Left lobe of liver (tissue), 2 donors: ENCODE data around the gene TUBA3E. TPM values are rescaled to one million over a fixed set of nuclear protein-coding genes. Genes with fewer than 3 reads are reported as not detected.
"Not testable (repeated sequence)": the region's sequence is repeated elsewhere in the genome, so short reads cannot be mapped to it uniquely, and the experiment has no call there.

ENCODE experiments used
- ATAC-seq: fragments of 200-7000 bp; cut with Tn5 transposase; one replicate; pipeline ENCODE4 v1.9.1; 2020; ENCODE audit warnings: mild to moderate bottlenecking, moderate library complexity
- DNase-seq: peaks from one replicate; pipeline ENCODE4 v3.0.0-alpha.2; 2020; ENCODE audit warnings: low spot score
- total RNA-seq: library from RNA; stranded (reverse); gene quantifications from one replicate; pipeline ENCODE4 v1.2.1, GENCODE V29; 2021
- donor health status: DM: no; HTN: no; CAD: no; lungs with moderate emphysema.
- donor health status: DM: no; HTN: yes; CAD: no.

Gene TUBA3E
- total RNA-seq, 1 donor from 2014 or later, result not detected

DNA sequence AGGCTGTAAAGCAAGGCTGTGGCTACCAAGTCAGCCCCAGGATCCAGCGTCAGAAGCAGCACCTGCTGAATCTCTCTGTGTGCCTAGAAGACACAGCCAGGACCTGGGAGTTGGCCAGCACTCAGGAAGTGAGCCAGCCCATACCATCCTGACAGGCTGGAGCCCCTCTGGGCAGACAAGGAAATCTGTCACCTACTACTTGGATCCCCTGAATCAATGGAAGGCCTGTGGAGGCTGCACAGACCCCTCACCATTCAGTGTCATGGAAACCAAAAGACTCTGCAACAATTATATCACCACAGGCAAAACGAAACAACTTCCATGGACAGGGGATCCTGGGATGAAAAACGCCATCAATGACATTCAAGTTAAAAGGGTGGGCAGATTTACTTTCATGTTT lies 31.6 kb downstream of the TUBA3E start:
- not testable (repeated sequence) for ATAC-seq, DNase-seq

DNA sequence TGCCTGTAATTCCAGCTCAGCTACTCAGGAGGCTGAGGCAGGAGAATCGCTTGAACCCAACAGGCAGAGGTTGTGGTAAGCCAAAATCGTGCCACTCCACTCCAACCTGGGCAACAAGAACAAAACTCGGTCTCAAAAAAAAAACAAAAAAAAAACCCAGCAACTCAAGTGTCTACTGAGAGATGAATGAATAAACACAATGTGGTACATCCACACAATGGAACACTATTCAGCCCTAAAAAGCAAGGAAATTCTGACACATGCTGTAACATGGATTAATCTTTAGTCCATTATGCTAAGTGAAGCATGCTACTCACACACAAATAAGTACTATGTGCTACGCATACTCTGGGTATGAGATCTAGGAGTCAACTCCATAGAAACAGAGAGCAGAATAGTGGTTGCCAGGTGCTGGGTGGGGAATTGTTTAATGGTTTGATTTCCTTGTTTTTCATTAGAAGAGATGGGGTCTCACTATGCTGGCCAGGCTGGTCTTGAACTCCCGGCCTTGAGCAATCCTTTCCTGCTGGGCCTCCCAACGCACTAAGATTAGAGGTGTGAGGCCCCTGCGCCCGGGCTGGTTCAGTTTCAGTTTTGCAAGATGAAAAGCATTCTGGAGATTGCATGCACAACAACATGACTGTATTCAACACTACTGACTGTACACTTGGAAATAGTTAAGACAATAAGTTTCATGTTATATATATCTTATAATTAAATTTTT lies 32.8 kb downstream of the TUBA3E start:
- ATAC-seq (no peak), DNase-seq (no peak)

DNA sequence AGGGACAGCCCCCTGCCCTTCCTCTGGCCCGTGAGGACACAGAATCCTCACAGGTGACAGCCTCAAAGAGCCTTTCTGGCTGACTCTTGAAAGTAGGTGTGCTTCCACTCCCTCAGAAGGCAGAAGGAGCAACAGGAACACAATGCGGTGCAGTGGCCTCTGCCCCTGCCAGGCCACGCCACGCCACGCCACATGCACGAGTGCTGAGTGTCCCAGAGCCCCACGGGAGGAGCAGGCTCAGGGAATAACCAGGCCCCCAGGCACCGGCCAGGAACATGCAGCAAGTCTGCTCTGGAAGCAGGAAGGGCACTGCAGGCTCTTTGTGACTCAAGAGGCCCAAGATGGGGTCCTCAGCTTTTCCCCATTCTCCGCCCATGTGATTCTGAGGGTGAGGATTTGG lies 35.3 kb downstream of the TUBA3E start:
- no peak for ATAC-seq
- DNase-seq, result no peak

DNA sequence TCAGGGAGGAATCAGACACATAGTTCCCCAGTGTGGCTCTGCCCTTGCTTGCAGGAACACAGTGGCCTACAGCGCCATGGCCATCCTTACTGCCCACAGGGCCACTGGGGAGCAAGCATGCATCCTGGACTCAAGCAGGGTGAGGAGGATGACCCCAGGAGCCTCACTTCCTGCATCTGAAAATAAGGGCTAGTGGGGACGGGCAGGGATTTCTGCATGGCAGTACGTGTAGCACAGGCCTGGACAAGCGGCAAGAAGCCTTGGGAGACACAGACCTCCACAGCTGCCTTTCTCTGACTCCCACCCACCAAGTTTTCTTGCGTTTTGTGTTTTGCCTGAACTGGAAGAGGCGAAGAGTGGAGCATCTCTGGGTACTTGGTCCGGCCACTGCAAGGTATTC lies 35.8 kb downstream of the TUBA3E start:
- ATAC-seq, DNase-seq: not testable (repeated sequence)

DNA sequence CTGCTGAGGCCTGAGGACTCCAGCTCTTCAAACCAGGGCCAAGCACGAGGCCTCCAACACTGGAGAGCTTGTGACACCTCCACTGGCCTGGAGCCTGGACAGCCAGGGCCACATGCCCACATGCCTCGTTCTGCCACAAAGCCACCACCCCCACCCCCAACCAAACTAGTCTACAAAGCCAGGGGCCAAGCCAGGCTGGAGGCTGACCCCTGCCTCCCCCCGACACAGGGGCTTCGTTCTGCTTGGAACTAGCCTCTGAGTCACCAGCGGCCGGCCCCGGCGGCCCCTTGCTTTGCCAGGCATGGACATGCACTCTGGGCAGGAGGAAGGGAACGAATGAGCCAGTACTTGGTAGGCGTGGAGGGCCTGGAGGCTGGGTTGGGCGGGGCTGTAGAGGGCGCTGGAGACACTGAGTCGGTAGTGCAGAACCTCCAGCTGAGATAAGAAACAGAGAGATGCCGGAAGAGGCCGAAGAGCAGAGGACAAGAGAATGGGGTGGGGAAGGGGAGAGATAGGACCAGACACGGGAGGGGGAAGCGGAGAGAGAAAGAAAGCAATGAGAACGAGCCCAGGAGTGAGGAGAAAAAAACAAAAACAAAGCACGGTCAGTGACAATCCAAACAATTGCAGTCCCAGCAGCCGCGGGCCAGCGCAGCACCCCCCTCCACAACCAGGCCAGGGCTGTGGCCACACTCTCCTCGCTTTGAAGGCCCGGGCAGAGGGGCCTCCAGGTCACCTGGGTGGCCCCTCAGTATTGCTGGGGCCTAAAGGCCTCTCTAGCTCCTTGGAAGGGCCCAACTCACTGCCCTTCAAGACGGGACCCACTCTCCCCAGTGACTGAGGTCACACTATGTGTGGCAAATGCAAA lies 37.2 kb downstream of the TUBA3E start:
- ATAC-seq, DNase-seq: not testable (repeated sequence)

DNA sequence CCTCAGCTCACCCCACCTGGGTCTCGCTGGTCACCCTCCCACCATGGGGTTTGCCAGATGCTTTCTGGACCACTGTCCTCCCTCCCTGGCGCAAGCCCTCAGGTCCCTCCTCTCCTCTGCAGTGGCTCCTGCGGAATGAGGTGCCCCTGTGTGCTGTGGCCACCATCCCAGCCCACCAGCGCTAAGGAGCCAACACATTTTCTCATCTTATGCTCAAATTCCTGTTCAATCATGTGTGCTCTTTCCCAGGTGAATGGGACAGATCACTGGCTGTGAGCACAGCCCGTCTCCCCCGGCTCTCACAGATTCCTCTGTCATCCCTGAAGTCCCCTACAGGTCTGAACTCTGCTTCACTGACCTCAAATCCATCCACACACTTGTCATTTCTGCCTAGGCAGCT lies 38.1 kb downstream of the TUBA3E start:
- no peak for ATAC-seq
- DNase-seq, result no peak

DNA sequence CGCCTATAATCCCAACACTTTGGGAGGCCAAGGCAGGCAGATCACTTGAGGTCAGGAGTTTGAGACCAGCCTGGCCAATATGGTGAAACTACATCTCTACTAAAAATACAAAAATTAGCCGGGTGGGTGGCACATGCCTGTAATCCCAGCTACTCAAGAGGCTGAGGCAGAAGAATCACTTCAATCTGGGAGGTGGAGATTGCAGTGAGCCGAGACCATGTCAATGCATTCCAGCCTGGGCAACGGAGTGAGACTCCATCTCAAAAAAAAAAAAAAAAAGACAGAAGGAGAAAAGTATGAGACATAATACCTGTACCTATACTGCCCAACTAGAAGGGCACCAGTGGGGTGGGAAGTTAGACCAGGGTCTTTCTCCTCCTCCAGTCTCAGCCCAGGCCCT lies 38.9 kb downstream of the TUBA3E start:
- DNase-seq, ATAC-seq: not testable (repeated sequence)

DNA sequence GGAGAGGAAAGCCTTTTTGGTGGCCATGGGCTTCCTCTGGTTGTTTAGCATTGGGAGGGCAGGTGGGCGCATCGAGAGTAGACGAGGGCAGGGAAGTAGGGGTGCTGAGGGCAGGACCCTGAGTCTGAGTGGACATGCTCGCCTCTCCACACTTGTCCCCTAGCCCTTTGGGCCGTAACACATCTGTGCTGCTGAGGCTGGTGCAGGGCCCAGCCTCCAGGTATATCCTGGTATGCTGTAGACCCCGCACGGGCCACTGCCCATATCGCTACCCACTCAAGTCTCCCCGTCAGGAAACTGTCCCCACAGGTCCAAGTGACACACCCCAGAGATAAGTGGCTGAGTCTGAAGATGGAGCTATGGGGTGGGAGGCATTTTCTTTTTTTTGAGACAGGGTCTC lies 39.6 kb downstream of the TUBA3E start:
- ATAC-seq, result no peak
- DNase-seq, result no peak

DNA sequence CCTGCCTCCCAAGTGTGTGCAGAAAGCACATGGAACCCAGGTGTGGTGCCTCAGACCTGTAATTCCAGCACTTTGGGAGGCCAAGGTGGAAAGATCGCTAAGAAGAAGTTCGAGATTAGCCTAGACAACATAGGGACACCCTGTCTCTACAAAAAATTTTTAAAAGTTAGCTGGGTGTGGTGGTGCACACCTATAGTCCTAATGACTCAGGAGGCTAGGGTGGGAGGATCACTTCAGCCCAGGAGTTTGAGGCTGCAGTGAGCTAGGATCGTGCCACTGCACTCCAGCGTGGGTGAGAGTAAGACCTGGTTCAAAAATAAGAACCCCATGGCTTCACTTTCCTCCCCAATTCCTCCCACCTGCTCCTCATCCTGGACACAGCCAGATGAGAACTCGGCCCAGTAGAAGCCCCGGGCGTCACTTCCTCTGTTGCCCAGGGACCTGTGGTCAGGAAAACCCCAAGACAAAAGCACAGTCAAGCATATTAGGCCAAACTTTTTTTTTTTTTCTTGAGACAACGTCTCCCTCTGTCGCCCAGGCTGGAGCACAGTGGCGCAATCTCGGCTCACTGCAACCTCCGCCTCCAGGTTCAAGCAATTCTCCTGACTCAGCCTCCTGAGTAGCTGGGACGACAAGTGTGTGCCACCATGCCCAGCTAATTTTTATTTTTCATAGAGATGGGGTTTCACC lies 40.3 kb downstream of the TUBA3E start:
- not testable (repeated sequence) for ATAC-seq, DNase-seq

DNA sequence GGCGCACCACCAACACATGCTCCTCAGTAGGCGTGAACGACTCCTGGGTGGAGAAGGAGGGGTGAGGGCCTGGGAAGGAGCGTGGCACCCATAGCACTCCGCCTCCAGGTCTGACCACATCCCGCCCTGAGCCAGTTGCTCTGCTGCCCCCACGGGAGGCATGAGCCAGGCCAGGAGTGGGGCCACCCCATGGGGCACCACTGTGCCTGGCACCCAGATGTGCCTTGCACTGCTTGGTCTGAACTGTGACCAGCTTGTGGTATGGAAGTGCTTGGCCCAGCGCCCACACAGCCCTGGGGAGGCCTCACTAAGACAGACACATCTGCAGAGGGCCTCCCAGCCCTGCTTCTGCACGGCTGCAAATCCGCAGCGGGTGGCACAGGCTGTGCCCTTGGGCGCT lies 40.9 kb downstream of the TUBA3E start:
- peak; percentile 4 for ATAC-seq
- not testable (repeated sequence) for DNase-seq

DNA sequence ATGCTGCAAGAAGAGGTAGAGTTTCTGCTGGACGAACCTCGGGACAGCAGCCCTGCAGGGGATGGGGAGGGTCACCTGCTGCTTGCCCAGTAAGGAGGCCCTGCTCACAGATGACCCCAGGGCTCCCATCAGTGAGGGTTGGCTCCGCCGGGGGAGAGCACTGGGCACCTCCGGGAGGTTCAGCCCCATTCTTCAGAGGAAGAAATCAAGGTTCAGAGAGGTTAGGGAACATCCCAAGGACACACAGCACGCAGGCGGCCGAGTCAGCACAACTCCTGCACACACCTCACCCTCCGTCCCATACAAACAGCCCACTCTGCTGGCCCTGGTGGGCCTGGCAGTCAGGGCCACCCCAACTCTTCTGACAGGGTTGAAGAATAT lies 41.6 kb downstream of the TUBA3E start:
- DNase-seq, result no peak

DNA sequence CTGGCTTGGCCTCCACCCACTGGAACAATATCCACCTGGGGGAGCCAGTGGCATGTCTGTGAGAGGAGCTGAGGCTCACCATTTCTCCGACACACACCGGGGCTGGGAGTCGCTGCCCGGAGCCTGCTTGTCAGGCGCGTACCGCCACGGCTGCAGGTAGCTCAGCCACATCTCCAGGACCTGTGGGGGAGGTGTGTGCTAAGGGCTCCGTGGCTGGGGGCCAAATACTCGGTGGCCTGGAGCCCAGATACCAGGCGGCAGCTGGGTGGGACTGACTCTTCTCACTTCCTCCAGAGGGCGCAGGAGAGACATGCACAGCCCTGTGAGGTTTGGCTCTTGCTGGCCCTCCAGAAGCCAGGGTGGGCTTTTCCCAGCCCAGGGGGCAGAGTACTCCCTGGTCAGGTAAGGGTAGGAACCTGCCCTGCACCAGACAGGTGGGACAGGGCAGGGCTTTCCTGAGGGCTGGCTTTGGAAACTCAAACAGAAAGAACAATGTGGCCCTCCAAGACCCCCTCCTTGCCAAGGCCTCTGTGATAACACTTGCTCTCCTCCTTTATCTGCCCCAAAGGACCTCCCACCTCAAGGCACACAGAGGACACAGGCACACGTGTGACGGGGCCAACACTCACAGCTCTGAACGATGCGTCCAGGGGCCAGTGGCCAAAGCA lies 42.1 kb downstream of the TUBA3E start:
- ATAC-seq (peak; percentile 90), DNase-seq (peak; percentile 72)

More for the DNA sequence above, 41.6 kb downstream of the TUBA3E start:
- no peak for ATAC-seq

DNA sequence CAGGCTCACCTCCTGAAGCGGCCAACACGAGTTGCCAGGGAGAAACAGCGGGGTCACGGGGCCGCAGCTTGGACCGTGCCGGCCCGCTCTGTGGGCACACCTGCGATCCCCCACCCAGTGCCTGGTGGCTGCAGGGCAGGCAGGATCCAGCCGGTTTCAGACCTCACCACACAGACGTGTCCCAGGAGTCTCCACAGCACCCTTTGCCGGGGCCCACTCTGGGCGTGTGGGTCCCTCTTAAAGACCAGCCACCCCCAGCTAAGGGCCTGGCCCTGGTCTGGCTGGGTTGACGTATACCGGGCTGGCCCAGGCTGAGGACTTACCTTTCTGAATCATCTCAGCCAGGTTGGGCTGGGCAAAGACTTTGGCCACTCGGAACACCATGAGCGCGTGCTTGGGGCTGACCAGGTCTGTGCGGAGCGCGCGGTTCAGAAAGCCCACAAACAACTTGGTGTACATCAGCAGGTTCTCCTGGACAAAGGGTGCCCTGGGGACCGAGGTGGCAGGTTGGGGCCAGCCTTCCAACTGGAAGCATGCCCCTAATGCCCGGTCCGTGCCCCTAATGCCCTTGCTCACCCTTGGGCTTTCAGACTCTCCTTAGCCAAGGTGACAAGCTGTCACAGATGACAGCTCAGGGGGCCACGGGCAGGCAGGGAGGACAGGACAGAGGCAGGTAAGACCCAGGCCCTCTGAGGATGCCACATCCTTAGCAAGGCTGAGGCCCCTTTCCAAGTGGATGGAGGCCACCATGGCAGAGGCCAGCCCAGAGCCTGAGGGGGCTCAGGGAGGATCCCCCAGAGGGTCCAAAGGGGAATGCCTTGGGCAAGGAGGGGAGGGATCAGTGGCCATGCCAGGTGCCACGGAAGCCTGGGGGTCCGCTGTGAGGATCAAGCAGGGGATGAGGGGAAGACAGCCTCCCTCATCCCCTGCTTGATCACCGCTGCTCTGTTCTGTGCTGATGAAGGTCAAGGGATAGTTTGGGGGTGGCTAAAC lies 43.2 kb downstream of the TUBA3E start:
- ATAC-seq (no peak), DNase-seq (no peak)

DNA sequence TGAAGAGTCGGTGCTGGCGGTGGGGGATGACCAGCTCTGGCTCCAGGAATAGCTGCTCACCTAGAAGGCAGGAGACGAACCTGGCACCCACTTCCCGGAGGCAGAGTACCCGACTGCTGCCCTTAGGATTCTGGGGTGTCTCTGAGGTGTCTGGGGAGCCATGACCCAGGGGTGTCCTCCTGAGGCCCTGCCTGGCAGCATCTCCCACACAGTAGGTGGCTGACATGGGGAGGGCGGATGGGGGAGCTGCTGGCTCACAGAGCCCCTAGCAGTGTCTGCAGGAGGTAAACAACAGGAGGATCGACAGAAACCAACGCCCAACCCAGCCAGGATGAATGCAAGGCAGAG lies 43.8 kb downstream of the TUBA3E start:
- ATAC-seq, result not testable (repeated sequence)

DNA sequence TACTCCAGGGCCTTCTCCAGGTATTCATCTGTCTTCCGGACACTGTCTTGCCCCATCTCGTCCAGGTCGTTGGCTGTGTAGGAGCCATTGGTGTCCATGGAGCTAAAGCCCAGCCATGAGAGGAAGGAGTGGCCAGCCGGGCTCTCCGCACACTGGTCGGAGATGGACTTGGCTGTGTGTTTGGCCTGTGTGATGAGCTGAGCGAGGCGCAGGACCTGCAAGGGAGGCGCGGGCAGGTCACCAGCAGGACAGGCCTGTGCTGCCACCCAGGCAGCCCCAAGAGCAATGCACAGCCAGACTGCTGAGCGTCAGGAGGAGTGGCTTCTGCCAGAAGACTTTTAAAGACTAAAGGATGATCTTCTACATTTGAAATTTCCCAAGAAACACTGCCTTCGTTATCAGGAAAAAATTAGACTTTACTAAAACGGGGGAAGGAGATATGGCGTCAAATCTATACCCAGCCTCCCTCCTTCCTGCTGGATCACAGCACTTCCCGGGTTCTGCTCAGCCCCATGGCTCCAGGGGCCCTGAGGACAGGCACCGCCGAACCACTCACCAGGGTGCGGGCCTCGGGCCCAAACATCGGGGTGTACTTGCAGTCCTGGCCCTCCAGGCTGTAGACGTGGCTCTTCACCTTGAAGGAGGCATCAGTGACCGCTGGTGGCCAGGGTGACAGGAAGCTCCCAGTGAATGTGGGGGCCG lies 44.4 kb downstream of the TUBA3E start:
- not testable (repeated sequence) for DNase-seq, ATAC-seq

More for the DNA sequence above, 43.8 kb downstream of the TUBA3E start:
- DNase-seq, result not testable (repeated sequence)

DNA sequence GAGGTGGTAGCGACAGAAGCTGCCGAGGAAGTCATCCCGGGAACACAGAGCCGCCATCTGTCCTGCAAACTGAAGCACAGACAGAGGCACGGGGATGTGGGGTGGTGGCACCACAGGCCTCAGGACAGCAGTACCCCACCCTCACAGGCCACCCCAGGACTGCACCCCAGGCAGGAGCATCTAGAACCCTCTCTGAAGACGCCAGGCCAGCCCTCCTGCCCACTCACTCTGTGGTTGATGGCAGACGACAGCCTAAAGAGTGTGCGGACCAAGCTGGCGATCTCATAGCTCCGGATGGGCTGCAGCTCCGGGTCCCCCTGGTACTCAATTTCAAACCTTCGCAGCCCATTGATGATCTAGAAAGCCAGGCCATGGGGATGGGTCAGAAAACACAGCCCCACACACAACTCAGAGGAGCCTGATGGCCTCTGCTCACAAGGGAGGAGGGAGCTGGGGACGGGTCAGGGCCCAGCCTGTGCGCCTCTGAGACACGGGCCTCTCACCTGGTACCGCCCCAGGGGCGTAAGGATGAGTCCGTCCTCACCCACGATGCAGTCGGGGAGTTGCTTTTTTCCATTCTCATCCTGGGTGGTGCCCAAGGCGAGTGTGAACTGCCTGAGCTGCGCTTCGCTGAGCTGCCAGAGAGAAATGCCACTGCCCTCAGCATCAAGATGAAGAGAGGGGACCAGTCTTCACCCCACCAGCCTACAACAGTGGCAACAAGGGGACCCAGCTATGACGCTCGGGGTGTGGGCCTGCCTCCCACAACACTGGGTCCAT lies 45.2 kb downstream of the TUBA3E start:
- ATAC-seq (no peak), DNase-seq (no peak)

DNA sequence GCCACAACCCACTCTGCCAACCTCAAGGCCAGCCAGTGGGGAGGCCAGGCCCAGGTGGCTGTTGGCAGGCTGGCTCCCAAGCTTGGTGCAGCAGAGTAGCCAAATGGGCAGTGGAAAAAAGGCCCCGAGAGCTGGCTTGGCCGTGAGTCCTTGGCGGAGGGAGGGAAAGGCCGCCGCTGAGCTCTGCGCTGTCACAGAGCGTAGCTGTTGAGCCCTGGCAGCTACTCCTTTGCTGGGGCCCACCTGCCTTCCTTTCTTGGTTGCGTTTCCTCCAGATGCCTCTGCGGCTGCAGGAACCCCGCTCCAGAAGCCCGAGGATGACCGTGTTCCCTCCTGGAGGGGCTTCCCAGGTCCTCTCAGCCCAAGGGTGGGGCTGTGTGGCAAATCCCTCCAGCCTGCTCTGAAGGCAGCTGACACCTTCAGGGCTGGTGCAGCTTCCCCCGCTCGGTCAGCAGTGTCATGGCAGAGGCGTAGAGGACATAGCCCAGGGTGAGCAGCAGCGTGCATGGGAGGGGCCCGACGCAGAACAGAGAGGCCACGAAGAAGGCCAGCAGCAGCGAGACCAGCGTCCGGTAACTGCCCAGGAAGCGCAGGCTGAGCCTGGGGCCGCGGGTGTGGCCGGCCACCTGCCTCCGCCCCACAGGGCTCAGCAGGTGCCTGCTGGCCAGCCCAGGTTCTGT lies 46.0 kb downstream of the TUBA3E start:
- ATAC-seq, DNase-seq: not testable (repeated sequence)

DNA sequence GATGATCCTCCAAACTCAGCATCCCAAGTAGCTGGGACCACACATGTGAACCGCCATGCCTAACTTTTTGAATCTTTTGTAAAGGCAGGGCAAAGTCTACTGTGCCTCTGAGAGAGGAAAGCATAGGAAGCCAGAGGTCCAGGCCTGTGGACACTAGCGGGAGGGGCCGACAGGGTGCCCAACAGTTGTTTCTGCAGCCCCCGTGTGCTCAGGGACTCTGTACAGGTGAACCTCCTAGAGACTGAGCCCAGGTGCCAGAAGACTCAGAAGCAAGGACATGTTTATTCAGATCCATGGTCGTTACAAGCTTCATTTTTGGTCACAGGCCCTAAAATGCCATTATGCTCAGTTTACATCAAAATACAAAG lies 47.1 kb downstream of the TUBA3E start:
- not testable (repeated sequence) for ATAC-seq, DNase-seq
